ENCODE results near the gene TAF6L. TPM values are rescaled to one million over a fixed set of nuclear protein-coding genes. Genes with fewer than 3 reads are reported as not detected.

The TAF6L gene
- total and polyA plus RNA-seq, 2 donors (not counting 1 experiment from before 2014, with no cell fraction given), result 28.2 to 48.2 TPM

GRCh38 chr11:62810748-62811147 is 39.6 kb downstream of the TAF6L start:
- intact Hi-C loops (cut with micrococcal nuclease), result no loop called here
- peaks cover 8% of the 10 kb centered on the region for H3K4me1 Mint-ChIP-seq

GRCh38 chr11:62811659-62812058 is 40.5 kb downstream of the TAF6L start:
- CTCF ChIA-PET, result interaction anchor here (1.2 kb wide), 1 partner anchor 11 kb away, joined by 3 read pairs; no protein-coding TSS in a partner anchor
- no peak for TF ChIP-seq CTCF (IDR thresholded peaks at IDR 0.05)
- TF ChIP-seq EZH2 (IDR thresholded peaks at IDR 0.05; ENCODE audit: borderline replicate concordance, insufficient read depth, low read depth, low read length, poor library complexity, severe bottlenecking), result no peak
- Histone ChIP-seq H3K36me3 (replicated peaks in 1 of 2; ENCODE audit: control extremely low read depth in 1 of 2, control insufficient read depth in 1 of 2, extremely low read depth in 1 of 2, insufficient read depth in 2 of 2, low read length in 1 of 2) (peaks cover 0 to 5% of the 10 kb centered on the region in 2 experiments), H3K4me2 (replicated peaks; ENCODE audit: low read depth, low read length, poor library complexity, severe bottlenecking) (no peak overlapping the region), H4K20me1 (ENCODE audit: control insufficient read depth, insufficient read depth, low read length, poor library complexity, severe bottlenecking) (no peaks in the 10 kb centered on the region), H3K27ac (ENCODE audit: low read length in 2 of 2) (no peak overlapping the region), H3K9me3 (ENCODE audit: control extremely low read depth in 1 of 3, control insufficient read depth in 2 of 3, insufficient read depth in 1 of 3, low read length in 2 of 3) (no peaks in the 10 kb centered on the region), H3K79me2 (ENCODE audit: control insufficient read depth, insufficient read depth, low read length) (no peaks in the 10 kb centered on the region), H3K4me1 (ENCODE audit: control insufficient read depth in 2 of 2, insufficient read depth in 2 of 2, low read length in 2 of 2) (peaks cover 0 to under 1% of the 10 kb centered on the region in 2 donors), H3K9ac (ENCODE audit: low read length) (no peak overlapping the region), H3K4me3 (ENCODE audit: control extremely low read depth in 1 of 5, extremely low read depth in 1 of 5, insufficient read depth in 1 of 5, low read depth in 2 of 5, low read length in 4 of 5) (no peak overlapping the region), H2AFZ (ENCODE audit: insufficient read depth, low read depth, low read length, poor library complexity, severe bottlenecking) (no peak overlapping the region), H3K27me3 (replicated peaks in 1 of 4; ENCODE audit: control extremely low read depth in 1 of 4, control insufficient read depth in 3 of 4, insufficient read depth in 4 of 4, low read length in 3 of 4) (no peaks in the 10 kb centered on the region)
- POLR2A ChIA-PET, result interaction anchor here (0.7 to 1.2 kb wide), 4 partner anchors 30 to 237 kb away, joined by 3 to 10 read pairs (median 4); no protein-coding TSS in a partner anchor
- intact Hi-C loops (cut with micrococcal nuclease), result no loop called here
- no peak overlapping the region for H3K4me3 Mint-ChIP-seq
- ATAC-seq (ENCODE audit: low read depth) (no peak), DNase-seq (no peak)
- no peaks in the 10 kb centered on the region for H3K9me3 Mint-ChIP-seq (ENCODE audit: insufficient read depth)
- H3K4me1 Mint-ChIP-seq, result peaks cover 1% of the 10 kb centered on the region
- 80% methylated on average over 1 of the region's 2 CpGs for WGBS (ENCODE audit: insufficient coverage)
- H3K27me3 Mint-ChIP-seq, result no peaks in the 10 kb centered on the region
- peak overlapping the region; percentile 20 for H3K27ac Mint-ChIP-seq

More at GRCh38 chr11:62810748-62811147, 39.6 kb downstream of the TAF6L start:
- H3K4me3 Mint-ChIP-seq, result no peak overlapping the region
- H3K79me2 ChIP-seq (ENCODE audit: control insufficient read depth, insufficient read depth, low read length), result no peaks in the 10 kb centered on the region
- H3K4me3 ChIP-seq (ENCODE audit: control extremely low read depth in 1 of 5, extremely low read depth in 1 of 5, insufficient read depth in 1 of 5, low read depth in 2 of 5, low read length in 4 of 5), result no peak overlapping the region
- no peaks in the 10 kb centered on the region for H4K20me1 ChIP-seq (ENCODE audit: control insufficient read depth, insufficient read depth, low read length, poor library complexity, severe bottlenecking)
- H3K36me3 ChIP-seq (replicated peaks in 1 of 2; ENCODE audit: control extremely low read depth in 1 of 2, control insufficient read depth in 1 of 2, extremely low read depth in 1 of 2, insufficient read depth in 2 of 2, low read length in 1 of 2), result peaks cover 0 to 4% of the 10 kb centered on the region in 2 experiments
- no peak overlapping the region for H3K27ac ChIP-seq (ENCODE audit: low read length in 2 of 2)
- peaks cover 0 to 9% of the 10 kb centered on the region in 2 donors for H3K4me1 ChIP-seq (ENCODE audit: control insufficient read depth in 2 of 2, insufficient read depth in 2 of 2, low read length in 2 of 2)
- peak overlapping the region; percentile 60 for H3K27ac Mint-ChIP-seq
- H3K9me3 ChIP-seq (ENCODE audit: control extremely low read depth in 1 of 3, control insufficient read depth in 2 of 3, insufficient read depth in 1 of 3, low read length in 2 of 3), result no peaks in the 10 kb centered on the region
- H3K9ac ChIP-seq (ENCODE audit: low read length), result no peak overlapping the region
- POLR2A ChIA-PET, result interaction anchor here (0.7 to 0.8 kb wide), 2 partner anchors 31 to 32 kb away, joined by 3 to 5 read pairs; no protein-coding TSS in a partner anchor
- CTCF ChIA-PET, result no interaction called here
- TF ChIP-seq CTCF (IDR thresholded peaks at IDR 0.05) (no peak), EZH2 (IDR thresholded peaks at IDR 0.05; ENCODE audit: borderline replicate concordance, insufficient read depth, low read depth, low read length, poor library complexity, severe bottlenecking) (no peak)
- H3K4me2 ChIP-seq (replicated peaks; ENCODE audit: low read depth, low read length, poor library complexity, severe bottlenecking), result no peak overlapping the region
- DNase-seq, result no peak
- no peak overlapping the region for H2AFZ ChIP-seq (ENCODE audit: insufficient read depth, low read depth, low read length, poor library complexity, severe bottlenecking)
- 77% methylated on average over 1 of the region's 1 CpG for WGBS (ENCODE audit: insufficient coverage)
- ATAC-seq (ENCODE audit: low read depth), result no peak
- H3K9me3 Mint-ChIP-seq (ENCODE audit: insufficient read depth), result no peaks in the 10 kb centered on the region
- H3K27me3 ChIP-seq (replicated peaks in 1 of 4; ENCODE audit: control extremely low read depth in 1 of 4, control insufficient read depth in 3 of 4, insufficient read depth in 4 of 4, low read length in 3 of 4), result no peaks in the 10 kb centered on the region
- no peaks in the 10 kb centered on the region for H3K27me3 Mint-ChIP-seq

All from B cell (primary cell).